ENCODE data around the gene FANCE. TPM values are rescaled to one million over a fixed set of nuclear protein-coding genes. Genes with fewer than 3 reads are reported as not detected.

FANCE gene
- total RNA-seq, 4 donors from 2014 or later = 2.6 to 15.3 (median 9.9) TPM

DNA sequence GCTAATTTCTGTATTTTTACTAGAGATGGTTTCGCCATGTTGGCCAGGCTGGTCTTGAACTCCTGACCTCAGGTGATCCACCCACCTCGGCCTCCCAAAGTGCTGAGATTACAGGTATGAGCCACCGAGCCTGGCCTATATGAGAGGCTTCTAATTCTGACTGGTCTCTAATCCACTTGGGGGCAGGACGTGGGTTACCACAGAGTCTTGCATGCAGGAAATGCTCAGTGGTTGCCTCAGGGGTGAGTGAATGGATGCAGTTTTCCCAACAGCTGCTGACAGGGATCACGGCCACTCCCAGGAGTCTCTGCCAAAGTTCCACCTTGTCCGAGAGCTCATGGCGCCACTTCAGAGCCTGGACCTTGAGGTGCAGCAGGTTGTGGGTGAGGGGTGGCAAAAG is 6.4 kb upstream of the FANCE start:
- TF ChIP-seq, protein P1, sequence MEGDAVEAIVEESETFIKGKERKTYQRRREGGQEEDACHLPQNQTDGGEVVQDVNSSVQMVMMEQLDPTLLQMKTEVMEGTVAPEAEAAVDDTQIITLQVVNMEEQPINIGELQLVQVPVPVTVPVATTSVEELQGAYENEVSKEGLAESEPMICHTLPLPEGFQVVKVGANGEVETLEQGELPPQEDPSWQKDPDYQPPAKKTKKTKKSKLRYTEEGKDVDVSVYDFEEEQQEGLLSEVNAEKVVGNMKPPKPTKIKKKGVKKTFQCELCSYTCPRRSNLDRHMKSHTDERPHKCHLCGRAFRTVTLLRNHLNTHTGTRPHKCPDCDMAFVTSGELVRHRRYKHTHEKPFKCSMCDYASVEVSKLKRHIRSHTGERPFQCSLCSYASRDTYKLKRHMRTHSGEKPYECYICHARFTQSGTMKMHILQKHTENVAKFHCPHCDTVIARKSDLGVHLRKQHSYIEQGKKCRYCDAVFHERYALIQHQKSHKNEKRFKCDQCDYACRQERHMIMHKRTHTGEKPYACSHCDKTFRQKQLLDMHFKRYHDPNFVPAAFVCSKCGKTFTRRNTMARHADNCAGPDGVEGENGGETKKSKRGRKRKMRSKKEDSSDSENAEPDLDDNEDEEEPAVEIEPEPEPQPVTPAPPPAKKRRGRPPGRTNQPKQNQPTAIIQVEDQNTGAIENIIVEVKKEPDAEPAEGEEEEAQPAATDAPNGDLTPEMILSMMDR (IDR thresholded peaks at IDR 0.05; ENCODE audit: low read depth) = no peak

DNA sequence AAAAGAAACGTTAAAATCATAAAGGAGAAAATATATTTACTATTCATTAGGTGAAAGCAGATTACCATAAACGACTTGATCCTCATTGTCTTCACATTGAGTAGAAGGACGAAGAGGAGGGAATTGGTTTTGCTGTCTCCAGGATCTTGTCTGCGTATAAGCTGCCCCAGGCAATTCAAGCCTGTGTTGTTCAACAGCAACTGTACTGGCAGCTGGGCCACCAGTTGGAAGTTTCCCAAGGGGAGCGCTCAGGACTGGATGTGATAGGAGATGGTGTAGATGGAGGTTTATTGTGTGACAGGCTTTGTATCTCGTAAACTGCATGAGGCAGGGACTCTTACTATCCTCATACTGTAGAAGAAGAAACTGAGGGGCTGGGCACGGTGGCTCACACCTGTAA is 3.9 kb upstream of the FANCE start:
- TF ChIP-seq, protein P1 (IDR thresholded peaks at IDR 0.05; ENCODE audit: low read depth) = no peak

DNA sequence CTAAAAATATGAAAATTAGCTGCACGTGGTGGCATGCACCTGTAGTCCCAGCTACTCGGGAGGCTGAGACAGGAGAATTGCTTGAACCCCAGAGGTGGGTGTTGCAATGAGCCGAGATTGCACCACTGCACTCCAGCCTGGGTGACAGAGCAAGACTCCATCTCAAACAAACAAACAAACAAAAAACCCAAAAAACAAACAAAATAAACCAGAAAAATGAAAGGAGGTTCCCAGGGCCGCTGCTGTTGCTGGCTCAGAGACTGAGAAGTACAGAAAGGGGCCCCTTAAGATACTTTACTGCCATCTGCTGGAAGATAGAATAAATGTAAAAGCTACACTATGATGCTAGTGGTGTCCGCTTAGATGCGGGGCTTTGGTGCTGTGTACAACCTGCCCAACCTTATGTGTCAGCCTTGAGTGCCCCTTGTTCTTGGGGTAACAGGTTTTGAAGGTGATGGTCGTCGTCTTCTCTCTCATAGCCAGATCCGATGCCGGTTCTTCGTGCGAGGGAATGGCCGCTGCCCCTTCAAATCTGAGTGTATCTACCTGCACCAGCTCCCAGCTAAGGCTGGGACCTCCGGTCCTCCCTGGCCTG is 2.8 kb upstream of the FANCE start:
- TF ChIP-seq, protein P1 (IDR thresholded peaks at IDR 0.05; ENCODE audit: low read depth) = no peak

DNA sequence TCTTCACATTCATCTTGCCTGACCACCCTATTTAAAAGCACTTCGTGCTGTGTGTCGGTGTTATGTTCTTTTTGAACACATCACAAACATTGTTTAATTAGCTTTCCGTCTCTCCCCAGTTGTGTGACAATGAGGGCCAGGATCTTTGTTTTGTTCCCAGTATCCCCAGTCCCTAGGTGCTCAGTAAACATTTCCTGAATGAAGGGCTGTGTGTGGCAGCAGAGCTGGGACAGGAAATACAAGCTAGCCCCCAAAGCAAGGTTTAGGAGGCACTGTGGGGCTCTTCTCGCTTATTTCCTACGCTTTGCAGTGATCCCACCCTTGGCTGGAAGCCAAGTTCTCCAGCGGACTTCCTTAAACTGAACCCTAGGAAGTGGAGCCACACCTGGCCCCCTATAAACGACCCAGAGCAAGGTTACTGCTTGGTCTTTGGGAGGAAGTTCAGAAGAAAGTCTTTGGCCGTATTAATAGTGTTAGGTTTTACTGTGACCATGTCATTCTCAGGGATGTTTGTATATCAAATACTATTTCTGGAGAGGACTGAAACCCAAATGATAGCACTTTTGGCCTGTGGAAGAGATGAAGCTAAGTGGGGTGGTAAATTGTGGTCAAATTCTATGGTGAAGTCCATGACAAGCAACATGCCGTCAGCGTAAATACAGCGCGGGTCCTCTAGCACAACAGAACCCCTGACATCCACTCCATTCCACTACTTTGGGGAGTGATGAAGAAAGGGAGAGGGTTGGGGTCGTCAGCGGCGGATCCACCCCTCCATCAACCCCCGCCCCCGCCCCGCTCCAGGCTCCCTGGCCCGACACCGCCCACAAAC is 570 bp upstream of the FANCE start:
- TF ChIP-seq, protein P1 (IDR thresholded peaks at IDR 0.05; ENCODE audit: low read depth) = no peak

DNA sequence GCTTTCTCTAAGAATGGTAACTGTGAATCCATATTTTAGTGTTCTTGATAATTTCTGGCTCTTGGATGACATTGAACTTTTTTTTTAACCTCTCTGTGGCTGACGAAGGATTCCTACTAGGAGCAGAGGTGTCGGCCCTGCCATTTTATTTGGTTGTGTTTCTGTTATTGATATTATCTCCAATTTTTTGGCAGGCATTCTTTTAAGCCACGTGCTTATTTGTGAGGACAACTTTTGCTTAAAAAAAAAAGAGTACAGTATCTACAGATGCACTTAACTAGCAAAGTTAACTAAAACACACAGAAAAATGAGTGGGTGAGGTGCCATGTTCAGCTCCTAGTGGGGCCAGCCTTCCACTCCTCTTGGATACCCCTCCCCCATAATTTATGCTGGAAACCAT is 1.1 kb downstream of the FANCE start:
- TF ChIP-seq, protein P1 (IDR thresholded peaks at IDR 0.05; ENCODE audit: low read depth) = no peak

DNA sequence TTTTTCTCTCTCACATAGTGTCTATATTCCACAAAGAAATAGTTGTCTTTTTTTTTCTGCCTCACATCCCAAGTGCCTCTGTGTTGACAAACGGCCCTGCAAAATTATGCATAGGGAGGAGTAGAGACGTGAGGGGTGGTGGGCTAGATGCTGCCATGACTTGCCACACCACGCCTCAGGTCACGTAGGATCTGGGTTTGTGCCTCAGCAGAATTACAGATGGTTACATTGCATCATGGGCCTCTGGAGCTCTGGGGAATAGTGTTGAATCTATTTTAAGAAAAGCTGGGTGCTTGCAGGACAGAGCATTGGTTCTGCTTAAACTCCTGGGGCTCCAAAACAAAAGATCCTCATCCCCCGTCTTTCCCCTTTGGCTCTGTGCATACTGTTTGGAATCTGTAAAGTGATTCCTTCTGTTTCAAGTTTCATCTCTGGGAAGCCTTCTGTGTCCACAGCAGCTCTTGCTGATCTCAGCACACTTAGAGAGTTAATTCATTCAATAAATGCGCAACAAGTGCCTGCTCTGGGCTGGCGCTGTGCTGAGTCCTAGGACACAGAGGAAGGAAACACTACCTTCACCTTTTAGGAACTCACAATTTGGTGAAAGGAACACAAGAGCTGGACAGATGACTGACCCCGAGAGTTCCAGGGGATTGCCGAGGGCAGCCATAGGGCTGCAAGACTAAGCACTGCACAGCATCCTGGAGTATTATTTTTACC is 2.4 kb downstream of the FANCE start:
- TF ChIP-seq, protein P1 (IDR thresholded peaks at IDR 0.05; ENCODE audit: low read depth) = no peak

DNA sequence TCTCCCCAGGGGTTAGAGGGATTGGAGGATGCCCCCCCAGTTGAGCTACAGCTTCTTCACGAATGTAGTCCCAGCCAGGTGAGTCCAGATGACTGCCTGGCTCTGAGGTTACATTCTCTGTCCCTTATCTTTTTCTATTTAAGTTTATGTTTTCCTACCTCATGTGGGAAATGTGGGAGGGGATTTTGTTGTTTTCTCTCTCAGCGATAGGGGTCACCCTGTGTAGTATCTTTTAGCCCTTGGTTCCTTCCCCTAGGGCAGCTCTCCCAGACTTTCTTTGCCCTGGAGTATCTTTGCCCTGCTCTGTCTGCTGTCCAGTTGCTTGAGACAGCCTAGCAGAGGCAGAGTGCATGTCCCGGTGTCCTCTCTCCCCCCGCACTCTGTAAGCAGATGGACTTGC is 5.8 kb downstream of the FANCE start:
- TF ChIP-seq, protein P1 (IDR thresholded peaks at IDR 0.05; ENCODE audit: low read depth) = no peak

All from subcutaneous adipose tissue (tissue), 4 donors.